ENCODE results near the gene VTCN1. TPM values are rescaled to one million over a fixed set of nuclear protein-coding genes. Genes with fewer than 3 reads are reported as not detected.
"Not testable (repeated sequence)": the region's sequence is repeated elsewhere in the genome, so short reads cannot be mapped to it uniquely, and the experiment has no call there.

Gene VTCN1
- total RNA-seq, 1 donor from 2014 or later, result not detected

GRCh38 chr1:117123274-117123673, 87.5 kb downstream of the VTCN1 start:
- no peak for DNase-seq (ENCODE audit: low read depth, low spot score)

- DNase-seq (ENCODE audit: low read depth, low spot score), result no peak
Measured at GRCh38 chr1:117122330-117123025, 88.2 kb downstream of the VTCN1 start.

GRCh38 chr1:117121589-117122329, 89.0 kb downstream of the VTCN1 start, which contains the start of gene TRIM45:
Gene TRIM45, minus strand, starts transcription at chr1:117121749. Its CDS starts 548 bp downstream, at chr1:117121201.
- peak; percentile 87 for DNase-seq (ENCODE audit: low read depth, low spot score)

- no peak for DNase-seq (ENCODE audit: low read depth, low spot score)
Measured at GRCh38 chr1:117120774-117121588, 89.7 kb downstream of the VTCN1 start.

GRCh38 chr1:117119144-117119543, 91.6 kb downstream of the VTCN1 start:
- not testable (repeated sequence) for DNase-seq (ENCODE audit: low read depth, low spot score)

GRCh38 chr1:117118137-117118536, 92.6 kb downstream of the VTCN1 start:
- DNase-seq (ENCODE audit: low read depth, low spot score), result no peak

GRCh38 chr1:117117697-117118096, 93.0 kb downstream of the VTCN1 start:
- no peak for DNase-seq (ENCODE audit: low read depth, low spot score)

GRCh38 chr1:117116784-117117130, 94.0 kb downstream of the VTCN1 start:
- DNase-seq (ENCODE audit: low read depth, low spot score), result no peak

GRCh38 chr1:117116090-117116783, 94.5 kb downstream of the VTCN1 start:
- DNase-seq (ENCODE audit: low read depth, low spot score), result no peak

GRCh38 chr1:117114877-117115276, 95.8 kb downstream of the VTCN1 start:
- no peak for DNase-seq (ENCODE audit: low read depth, low spot score)

- DNase-seq (ENCODE audit: low read depth, low spot score), result no peak
Measured at GRCh38 chr1:117113199-117113598, 97.5 kb downstream of the VTCN1 start.

GRCh38 chr1:117112047-117112717, 98.5 kb downstream of the VTCN1 start:
- DNase-seq (ENCODE audit: low read depth, low spot score), result no peak

- no peak for DNase-seq (ENCODE audit: low read depth, low spot score)
Measured at GRCh38 chr1:117110774-117111173, 100.0 kb downstream of the VTCN1 start.

GRCh38 chr1:117107364-117107763, 103.4 kb downstream of the VTCN1 start:
- DNase-seq (ENCODE audit: low read depth, low spot score), result no peak

- DNase-seq (ENCODE audit: low read depth, low spot score), result no peak
Measured at GRCh38 chr1:117106478-117106877, 104.2 kb downstream of the VTCN1 start.

- DNase-seq (ENCODE audit: low read depth, low spot score), result no peak
Measured at GRCh38 chr1:117105722-117106121, 105.0 kb downstream of the VTCN1 start.

- no peak for DNase-seq (ENCODE audit: low read depth, low spot score)
Measured at GRCh38 chr1:117104986-117105385, 105.7 kb downstream of the VTCN1 start.

GRCh38 chr1:117101858-117102257, 108.9 kb downstream of the VTCN1 start:
- DNase-seq (ENCODE audit: low read depth, low spot score), result not testable (repeated sequence)

- no peak for DNase-seq (ENCODE audit: low read depth, low spot score)
Measured at GRCh38 chr1:117101334-117101733, 109.4 kb downstream of the VTCN1 start.

GRCh38 chr1:117098287-117098890, 112.3 kb downstream of the VTCN1 start:
- no peak for DNase-seq (ENCODE audit: low read depth, low spot score)

Data from pulmonary artery endothelial cell (primary cell).